SU-DHL-6 (cell line): Measurements from ENCODE around the gene IL21R.
"Not testable (repeated sequence)": the region's sequence is repeated elsewhere in the genome, so short reads cannot be mapped to it uniquely, and the experiment has no call there.

Experiments used
- H2AFZ ChIP-seq: fragments of 200-600 bp; sonication (generic); 2 replicates; pipeline ENCODE4 v1.6.1; 2014; ENCODE audit warnings: low read depth, mild to moderate bottlenecking, moderate library complexity, mixed read lengths, antibody characterized with exemption, low read length; ENCODE audit not compliant: severe bottlenecking
- H3F3A ChIP-seq: fragments of 200-600 bp; shearing (Covaris generic); 2 replicates; pipeline ENCODE4 v1.6.0; 2016; ENCODE audit warnings: antibody characterized with exemption, mild to moderate bottlenecking; ENCODE audit not compliant: insufficient read depth
- H3K27ac ChIP-seq: fragments of 200-600 bp; sonication (generic); 2 replicates; pipeline ENCODE4 v1.5.1; 2016; ENCODE audit warnings: low read depth, mild to moderate bottlenecking, low read length, moderate library complexity, mixed read lengths
- H3K27me3 ChIP-seq: fragments of 200-600 bp; sonication (generic), shearing (Covaris generic); 2 replicates; pipeline ENCODE4 v1.6.0; 2014; ENCODE audit warnings: mild to moderate bottlenecking, low read length
- H3K36me3 ChIP-seq: fragments of 200-600 bp; sonication (generic); 2 replicates; pipeline ENCODE4 v1.6.1; 2014; ENCODE audit warnings: mild to moderate bottlenecking, low read length, mixed read lengths
- H3K4me2 ChIP-seq: fragments of 300-600, 200-600 bp; shearing (Covaris generic), sonication (generic); 2 replicates; pipeline ENCODE4 v1.6.0; 2014; ENCODE audit warnings: low read length, low read depth, mild to moderate bottlenecking; ENCODE audit not compliant: poor library complexity, severe bottlenecking
- H3K4me3 ChIP-seq: fragments of 200-600 bp; sonication (generic); 2 replicates; pipeline ENCODE4 v1.5.1; 2014; ENCODE audit warnings: antibody characterized with exemption, low read length, mild to moderate bottlenecking, mixed read lengths; ENCODE audit not compliant: insufficient read depth, poor library complexity, severe bottlenecking
- H3K79me2 ChIP-seq: fragments of 200-600 bp; sonication (generic); 2 replicates; pipeline ENCODE4 v1.6.1; 2014; ENCODE audit warnings: mild to moderate bottlenecking, low read length, moderate library complexity; ENCODE audit not compliant: insufficient read depth
- H3K9ac ChIP-seq: fragments of 200-600 bp; sonication (generic); 2 replicates; pipeline ENCODE4 v1.7.0; 2014; ENCODE audit warnings: mild to moderate bottlenecking, low read length
- H3K9me2 ChIP-seq: fragments of 200-600 bp; sonication (generic); replicated peaks from 2 replicates; pipeline ENCODE4 v1.6.1; 2014; ENCODE audit warnings: low read length; ENCODE audit not compliant: insufficient read depth
- H3K9me3 ChIP-seq: fragments of 200-600 bp; sonication (generic); 2 replicates; pipeline ENCODE4 v1.6.1; 2014; ENCODE audit warnings: low read length, mixed read lengths; ENCODE audit not compliant: insufficient read depth
- H4K20me1 ChIP-seq: fragments of 200-600 bp; sonication (generic); 2 replicates; pipeline ENCODE4 v1.6.1; 2014; ENCODE audit warnings: low read depth, mild to moderate bottlenecking, antibody characterized with exemption, low read length, moderate library complexity, mixed read lengths
- EZH2phosphoT487 ChIP-seq: fragments of 200-600 bp; sonication (generic), shearing (Covaris generic); conservative IDR thresholded peaks from 2 replicates; pipeline ENCODE4 v1.6.1; 2018; ENCODE audit warnings: mild to moderate bottlenecking, antibody characterized with exemption, low read length, moderate library complexity, mixed read lengths
- TF ChIP-seq, protein P1 (sequence below): fragments of 200-600 bp; sonication (generic); IDR thresholded peaks from one replicate; pipeline ENCODE4 v1.5.1; 2017; ENCODE audit warnings: antibody characterized with exemption, mild to moderate bottlenecking, low read length, moderate library complexity; ENCODE audit not compliant: insufficient read depth, poor library complexity, severe bottlenecking

The IL21R gene

DNA sequence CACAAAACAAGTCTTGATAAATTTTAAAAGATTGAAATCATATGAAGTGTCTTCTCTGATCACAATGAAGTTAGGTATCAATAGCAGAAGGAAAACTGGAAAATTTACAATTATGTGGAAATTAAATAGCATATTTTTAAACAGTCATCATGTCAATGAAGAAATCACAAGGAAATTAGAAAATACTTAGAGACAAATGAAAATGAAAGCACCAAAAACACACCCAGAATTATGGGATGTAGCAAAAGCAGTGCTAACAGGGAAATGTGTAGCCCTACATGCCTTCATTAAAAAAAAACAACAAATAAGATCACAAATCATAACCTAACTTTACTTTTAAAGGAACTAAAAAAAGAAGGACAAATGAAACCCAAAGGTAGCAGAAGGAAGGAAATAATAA is 7.5 kb upstream of the IL21R start:
- Histone ChIP-seq H4K20me1 (no peaks in the 10 kb centered on the region), H3K9me2 (no peaks in the 10 kb centered on the region), H3K4me3 (no peak overlapping the region), H3F3A (peaks cover 16% of the 10 kb centered on the region), H3K4me2 (no peak overlapping the region), H3K27me3 (no peaks in the 10 kb centered on the region), H2AFZ (no peak overlapping the region), H3K27ac (no peak overlapping the region), H3K9me3 (peaks cover 9% of the 10 kb centered on the region; the same call in 1 of the 2 replicates), H3K79me2 (no peaks in the 10 kb centered on the region), H3K36me3 (peaks cover 3% of the 10 kb centered on the region; the same call in 1 of the 2 replicates), H3K9ac (no peak overlapping the region)
- no peak for TF ChIP-seq EZH2phosphoT487
- TF ChIP-seq, protein P1, sequence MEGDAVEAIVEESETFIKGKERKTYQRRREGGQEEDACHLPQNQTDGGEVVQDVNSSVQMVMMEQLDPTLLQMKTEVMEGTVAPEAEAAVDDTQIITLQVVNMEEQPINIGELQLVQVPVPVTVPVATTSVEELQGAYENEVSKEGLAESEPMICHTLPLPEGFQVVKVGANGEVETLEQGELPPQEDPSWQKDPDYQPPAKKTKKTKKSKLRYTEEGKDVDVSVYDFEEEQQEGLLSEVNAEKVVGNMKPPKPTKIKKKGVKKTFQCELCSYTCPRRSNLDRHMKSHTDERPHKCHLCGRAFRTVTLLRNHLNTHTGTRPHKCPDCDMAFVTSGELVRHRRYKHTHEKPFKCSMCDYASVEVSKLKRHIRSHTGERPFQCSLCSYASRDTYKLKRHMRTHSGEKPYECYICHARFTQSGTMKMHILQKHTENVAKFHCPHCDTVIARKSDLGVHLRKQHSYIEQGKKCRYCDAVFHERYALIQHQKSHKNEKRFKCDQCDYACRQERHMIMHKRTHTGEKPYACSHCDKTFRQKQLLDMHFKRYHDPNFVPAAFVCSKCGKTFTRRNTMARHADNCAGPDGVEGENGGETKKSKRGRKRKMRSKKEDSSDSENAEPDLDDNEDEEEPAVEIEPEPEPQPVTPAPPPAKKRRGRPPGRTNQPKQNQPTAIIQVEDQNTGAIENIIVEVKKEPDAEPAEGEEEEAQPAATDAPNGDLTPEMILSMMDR, result no peak

DNA sequence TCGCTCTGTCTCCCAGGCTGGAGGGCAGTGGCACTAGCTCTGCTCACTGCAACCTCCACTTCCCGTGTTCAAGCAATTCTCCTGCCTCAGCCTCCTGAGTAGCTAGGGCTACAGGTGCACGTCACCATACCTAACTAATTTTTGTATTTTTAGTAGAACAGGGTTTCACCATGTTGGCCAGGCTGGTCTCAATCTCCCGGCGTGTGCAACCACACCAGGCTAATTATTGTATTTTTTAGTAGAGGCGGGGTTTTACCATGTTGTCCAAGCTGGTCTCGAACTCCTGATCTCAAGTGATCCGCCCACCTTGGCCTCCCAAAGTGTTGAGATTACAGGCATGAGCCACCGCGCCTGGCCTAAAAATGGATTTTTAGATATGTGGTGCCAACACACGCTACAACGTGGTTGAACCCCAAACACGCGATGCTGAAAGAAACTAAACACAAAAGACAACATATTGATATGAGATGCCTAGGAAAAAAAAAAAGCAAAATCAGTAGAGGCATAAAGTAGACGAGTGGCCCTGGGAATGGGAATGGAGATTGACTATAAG is 3.6 kb upstream of the IL21R start:
- H3K9me3 ChIP-seq, H3K9me2 ChIP-seq, H3K79me2 ChIP-seq, H2AFZ ChIP-seq, H3K36me3 ChIP-seq, H4K20me1 ChIP-seq, H3K9ac ChIP-seq, H3K27me3 ChIP-seq: not testable (repeated sequence)
- Histone ChIP-seq H3F3A (peaks cover 48% of the 10 kb centered on the region), H3K4me3 (peak overlapping the region; percentile 29), H3K4me2 (peak overlapping the region; percentile 43), H3K27ac (peak overlapping the region; percentile 61)

DNA sequence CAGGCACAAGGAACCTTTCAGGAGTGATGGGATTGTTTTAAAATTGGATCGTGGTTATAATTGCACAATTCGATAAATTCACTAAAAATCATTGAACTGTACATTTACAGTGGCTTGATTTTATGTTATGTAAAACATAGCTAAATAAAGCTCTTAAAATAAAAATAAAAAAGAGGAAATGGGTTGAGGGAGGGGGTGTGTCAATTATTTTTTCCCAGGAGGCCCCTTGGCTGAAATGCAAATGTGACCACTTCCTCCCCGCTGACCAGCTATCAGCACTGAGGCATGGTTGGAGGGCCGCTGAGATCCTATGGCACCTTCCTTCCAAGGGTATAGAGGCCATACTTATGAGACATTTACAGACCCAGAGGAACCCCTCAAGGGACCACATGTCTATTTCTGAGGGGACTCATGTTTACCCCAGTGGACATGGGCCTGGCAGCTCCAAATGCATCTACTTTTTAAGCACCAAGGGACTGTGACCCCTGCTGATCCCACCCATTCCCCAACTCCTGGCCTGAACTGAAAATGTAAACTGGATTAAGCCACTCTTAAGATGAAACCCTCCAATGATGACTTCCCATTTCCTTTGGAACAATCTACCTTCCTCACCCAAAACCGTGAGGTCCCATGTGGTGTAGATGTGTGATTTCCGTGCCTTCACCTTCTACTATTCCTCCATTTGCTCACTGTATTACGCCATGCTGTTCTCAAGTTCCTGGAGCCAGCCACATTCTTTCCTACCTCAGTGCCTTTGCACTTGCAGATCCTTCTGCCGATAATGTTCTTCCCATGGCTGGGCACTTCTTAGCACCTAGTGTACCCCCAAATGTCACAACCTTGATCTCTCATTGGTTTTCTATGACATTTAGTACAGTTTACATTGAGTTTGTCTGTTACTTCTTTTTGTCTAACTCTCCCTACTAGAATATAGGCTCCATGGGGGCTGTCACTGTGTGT is 2.8 kb upstream of the IL21R start:
- H3K27ac ChIP-seq, result peak overlapping the region; percentile 61
- H3K9ac ChIP-seq, result no peak overlapping the region
- no peak overlapping the region for H2AFZ ChIP-seq
- H3K4me2 ChIP-seq, result peak overlapping the region; percentile 43
- no peaks in the 10 kb centered on the region for H3K9me2 ChIP-seq
- peaks cover 3% of the 10 kb centered on the region; the same call in 1 of the 2 replicates for H3K36me3 ChIP-seq
- peaks cover 8% of the 10 kb centered on the region; the same call in 1 of the 2 replicates for H3K79me2 ChIP-seq
- H3K27me3 ChIP-seq, result no peaks in the 10 kb centered on the region
- peak overlapping the region; percentile 29 for H3K4me3 ChIP-seq
- H3K9me3 ChIP-seq, result peaks cover 9% of the 10 kb centered on the region; the same call in 1 of the 2 replicates
- peaks cover 48% of the 10 kb centered on the region for H3F3A ChIP-seq
- TF ChIP-seq, protein P1, result no peak
- no peak for TF ChIP-seq EZH2phosphoT487
- H4K20me1 ChIP-seq, result no peaks in the 10 kb centered on the region

DNA sequence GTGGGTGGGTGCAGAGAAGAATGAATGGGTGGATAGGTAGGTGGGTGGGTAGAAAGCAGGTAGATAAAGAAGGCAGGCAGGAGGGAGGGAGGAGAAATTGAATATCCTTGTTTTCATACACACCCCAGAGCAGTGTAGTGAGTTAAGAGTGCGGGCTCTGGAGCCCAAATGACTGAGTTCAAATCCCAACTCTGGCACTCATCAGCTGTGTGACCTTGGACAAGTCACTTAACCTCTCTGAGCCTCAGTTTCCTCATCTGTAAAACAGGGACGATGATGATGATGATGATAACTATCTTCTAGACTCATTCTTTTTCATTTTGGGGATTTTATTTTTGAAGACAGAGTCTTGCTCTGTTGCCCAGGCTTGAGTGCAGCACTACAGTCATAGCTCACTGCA is 2.0 kb upstream of the IL21R start:
- Histone ChIP-seq H3K79me2 (peaks cover 14% of the 10 kb centered on the region; the same call in 1 of the 2 replicates), H3K4me3 (no peak overlapping the region), H3K9me2 (no peaks in the 10 kb centered on the region), H3K4me2 (no peak overlapping the region), H3K27ac (peak overlapping the region; percentile 61), H3K9me3 (peaks cover 9% of the 10 kb centered on the region; the same call in 1 of the 2 replicates), H3F3A (peaks cover 45% of the 10 kb centered on the region), H3K27me3 (no peaks in the 10 kb centered on the region), H3K9ac (no peak overlapping the region), H2AFZ (no peak overlapping the region), H3K36me3 (peaks cover 3% of the 10 kb centered on the region; the same call in 1 of the 2 replicates), H4K20me1 (no peaks in the 10 kb centered on the region)
- no peak for TF ChIP-seq EZH2phosphoT487
- TF ChIP-seq, protein P1, result no peak
